GM12878 (cell line): Measurements from ENCODE around the gene SIL1.

Source experiments
- CTCF ChIP-seq, 3 experiments: IDR thresholded peaks in 2 of 3; conservative IDR thresholded peaks in 1 of 3; 2 replicates each; pipeline ENCODE4 v1.5.1; 2011; ENCODE audit warnings: low read depth in 3 of 3, low read length in 3 of 3, mild to moderate bottlenecking in 3 of 3, control low read depth in 2 of 3, moderate library complexity in 2 of 3, inconsistent platforms in 1 of 3, mixed read lengths in 1 of 3; ENCODE audit not compliant: control insufficient read depth in 2 of 3, insufficient read depth in 1 of 3; ENCODE audit errors: extremely low read depth in 1 of 3
- EGR1 ChIP-seq, 2 experiments: IDR thresholded peaks; 1 replicate in 1 of 2; 2 replicates in 1 of 2; pipeline ENCODE4 v1.6.1; 2011 to 2012; ENCODE audit warnings: low read depth in 2 of 2, low read length in 2 of 2, borderline replicate concordance in 1 of 2, mild to moderate bottlenecking in 1 of 2, moderate library complexity in 1 of 2
- FOXK2 ChIP-seq: fragments of 450-650 bp; IDR thresholded peaks from 2 replicates; pipeline ENCODE4 v1.6.1; 2017; ENCODE audit warnings: mild to moderate bottlenecking, moderate library complexity
- POLR2A ChIP-seq: IDR thresholded peaks from 2 replicates; pipeline ENCODE4 v1.6.1; 2011; ENCODE audit warnings: low read depth, mild to moderate bottlenecking, low read length
- RCOR1 ChIP-seq: conservative IDR thresholded peaks from 2 replicates; pipeline ENCODE4 v1.6.1; 2012; ENCODE audit warnings: low read depth, low read length, improper control_type of control experiment
- TF ChIP-seq, protein P1 (sequence below): fragments of 450-650 bp; IDR thresholded peaks from 2 replicates; pipeline ENCODE4 v1.6.1; 2016; ENCODE audit warnings: mild to moderate bottlenecking
- TF ChIP-seq, protein P2 (sequence below): IDR thresholded peaks from 2 replicates; pipeline ENCODE4 v1.6.1; 2011; ENCODE audit warnings: low read depth, mild to moderate bottlenecking, low read length, moderate library complexity, borderline replicate concordance; ENCODE audit errors: extremely low read depth

DNA sequence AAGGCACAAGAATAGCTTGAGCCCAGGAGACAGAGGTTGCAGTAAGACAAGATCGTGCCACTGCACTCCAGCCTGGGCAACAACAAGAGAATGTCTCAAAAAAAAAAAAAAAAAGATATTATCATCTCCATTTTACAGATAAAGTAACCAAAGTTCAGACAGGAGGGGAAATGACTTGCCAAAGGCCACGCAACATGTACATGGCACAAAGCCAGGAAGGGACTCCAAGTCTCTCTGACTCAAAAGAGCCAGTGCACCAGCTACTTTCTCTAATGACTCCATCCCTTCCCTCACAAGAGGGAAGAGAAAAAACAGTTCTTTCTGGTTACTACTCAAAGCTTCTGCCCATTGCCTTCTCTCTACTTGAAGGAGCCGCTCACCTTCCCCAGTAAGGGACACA is 34.1 kb downstream of the SIL1 start:
- no peak for TF ChIP-seq POLR2A
- no peak for TF ChIP-seq RCOR1
- TF ChIP-seq, protein P1, sequence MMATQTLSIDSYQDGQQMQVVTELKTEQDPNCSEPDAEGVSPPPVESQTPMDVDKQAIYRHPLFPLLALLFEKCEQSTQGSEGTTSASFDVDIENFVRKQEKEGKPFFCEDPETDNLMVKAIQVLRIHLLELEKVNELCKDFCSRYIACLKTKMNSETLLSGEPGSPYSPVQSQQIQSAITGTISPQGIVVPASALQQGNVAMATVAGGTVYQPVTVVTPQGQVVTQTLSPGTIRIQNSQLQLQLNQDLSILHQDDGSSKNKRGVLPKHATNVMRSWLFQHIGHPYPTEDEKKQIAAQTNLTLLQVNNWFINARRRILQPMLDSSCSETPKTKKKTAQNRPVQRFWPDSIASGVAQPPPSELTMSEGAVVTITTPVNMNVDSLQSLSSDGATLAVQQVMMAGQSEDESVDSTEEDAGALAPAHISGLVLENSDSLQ = no peak
- TF ChIP-seq EGR1 (IDR thresholded peaks at IDR 0.05; ENCODE audit: borderline replicate concordance in 1 of 2, low read depth in 2 of 2, low read length in 2 of 2) = no peak
- TF ChIP-seq, protein P2, sequence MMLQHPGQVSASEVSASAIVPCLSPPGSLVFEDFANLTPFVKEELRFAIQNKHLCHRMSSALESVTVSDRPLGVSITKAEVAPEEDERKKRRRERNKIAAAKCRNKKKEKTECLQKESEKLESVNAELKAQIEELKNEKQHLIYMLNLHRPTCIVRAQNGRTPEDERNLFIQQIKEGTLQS = no peak
- no peak for TF ChIP-seq FOXK2
- no peak for TF ChIP-seq CTCF (IDR thresholded peaks at IDR 0.05 in 2 of 3, conservative IDR thresholded peaks at IDR 0.05 in 1 of 3; ENCODE audit: control insufficient read depth in 2 of 3, extremely low read depth in 1 of 3, insufficient read depth in 1 of 3, low read depth in 3 of 3, low read length in 3 of 3)
